ENCODE measurements around the gene USP30. TPM values are rescaled to one million over a fixed set of nuclear protein-coding genes. Genes with fewer than 3 reads are reported as not detected.

USP30 gene
- total and polyA plus RNA-seq, 4 donors, result 6.5 to 17.9 (median 8.0) TPM

DNA sequence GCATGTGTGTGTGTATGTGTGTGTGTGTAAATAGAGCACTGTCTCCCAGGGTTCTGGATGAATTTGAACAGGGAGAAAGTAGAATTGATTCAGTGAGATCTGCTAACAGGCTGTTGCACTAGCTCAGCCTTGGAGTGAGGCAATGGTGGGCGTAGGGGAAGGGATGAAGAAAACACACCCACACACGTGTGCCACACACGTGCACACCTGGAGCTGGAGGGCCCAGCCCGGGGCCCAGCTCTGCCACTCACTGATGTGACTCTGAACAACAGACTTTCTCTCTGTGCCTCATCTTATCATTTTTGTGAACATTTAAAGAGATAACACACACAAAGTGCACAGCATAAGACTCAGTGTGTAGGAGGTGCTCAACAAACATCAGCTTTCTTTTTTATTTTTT is 68.2 kb downstream of the USP30 start:
- DNase-seq, result no peak
- peaks cover 0 to 11% (median 3%) of the 10 kb centered on the region in 5 donors for H3K4me1 ChIP-seq (ENCODE audit: control insufficient read depth in 5 of 5, insufficient read depth in 5 of 5, low read length in 5 of 5)
- no peak overlapping the region for H3K9ac ChIP-seq (ENCODE audit: insufficient read depth in 1 of 2, low read length in 2 of 2)

DNA sequence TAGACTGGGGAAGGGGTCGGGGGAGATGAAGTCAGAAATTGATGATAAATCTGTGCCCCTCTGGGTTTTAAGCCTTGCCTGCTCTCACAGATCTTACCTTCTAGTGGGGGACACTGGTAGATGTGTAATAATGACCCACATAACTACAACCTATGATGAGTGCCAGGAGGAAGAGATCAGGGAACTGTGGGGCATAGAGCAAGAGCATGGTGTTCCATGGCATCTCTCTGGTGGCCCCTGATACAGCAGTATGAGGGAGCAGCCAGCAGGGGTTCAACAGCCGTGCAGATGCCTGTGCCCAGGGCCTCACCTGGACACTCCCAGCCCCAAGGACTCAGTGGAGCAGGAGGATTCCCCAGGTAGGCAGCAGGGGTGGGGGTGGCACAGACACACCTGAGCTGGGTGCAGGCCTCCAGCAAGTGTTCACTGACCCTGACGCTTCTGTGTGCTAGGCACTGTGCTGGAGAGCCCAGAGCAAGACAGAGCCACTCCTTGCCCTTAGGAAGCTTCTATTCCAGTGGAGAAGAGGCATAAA is 69.0 kb downstream of the USP30 start:
- H3K4me3 ChIP-seq, result no peak overlapping the region
- no peaks in the 10 kb centered on the region for H3K27me3 ChIP-seq (ENCODE audit: control insufficient read depth in 3 of 3, insufficient read depth in 3 of 3, low read length in 2 of 3)
- H3K9ac ChIP-seq (ENCODE audit: insufficient read depth in 1 of 2, low read length in 2 of 2), result no peak overlapping the region
- DNase-seq, result no peak
- peaks cover 0 to 8% (median 0%) of the 10 kb centered on the region in 5 donors for H3K4me1 ChIP-seq (ENCODE audit: control insufficient read depth in 5 of 5, insufficient read depth in 5 of 5, low read length in 5 of 5)
- H3K27ac ChIP-seq (ENCODE audit: low read depth in 1 of 2, low read length in 1 of 2), result no peak overlapping the region
- no peaks in the 10 kb centered on the region for H3K9me3 ChIP-seq (ENCODE audit: control insufficient read depth in 4 of 4, insufficient read depth in 3 of 4, low read length in 3 of 4)
- TF ChIP-seq, protein P1, sequence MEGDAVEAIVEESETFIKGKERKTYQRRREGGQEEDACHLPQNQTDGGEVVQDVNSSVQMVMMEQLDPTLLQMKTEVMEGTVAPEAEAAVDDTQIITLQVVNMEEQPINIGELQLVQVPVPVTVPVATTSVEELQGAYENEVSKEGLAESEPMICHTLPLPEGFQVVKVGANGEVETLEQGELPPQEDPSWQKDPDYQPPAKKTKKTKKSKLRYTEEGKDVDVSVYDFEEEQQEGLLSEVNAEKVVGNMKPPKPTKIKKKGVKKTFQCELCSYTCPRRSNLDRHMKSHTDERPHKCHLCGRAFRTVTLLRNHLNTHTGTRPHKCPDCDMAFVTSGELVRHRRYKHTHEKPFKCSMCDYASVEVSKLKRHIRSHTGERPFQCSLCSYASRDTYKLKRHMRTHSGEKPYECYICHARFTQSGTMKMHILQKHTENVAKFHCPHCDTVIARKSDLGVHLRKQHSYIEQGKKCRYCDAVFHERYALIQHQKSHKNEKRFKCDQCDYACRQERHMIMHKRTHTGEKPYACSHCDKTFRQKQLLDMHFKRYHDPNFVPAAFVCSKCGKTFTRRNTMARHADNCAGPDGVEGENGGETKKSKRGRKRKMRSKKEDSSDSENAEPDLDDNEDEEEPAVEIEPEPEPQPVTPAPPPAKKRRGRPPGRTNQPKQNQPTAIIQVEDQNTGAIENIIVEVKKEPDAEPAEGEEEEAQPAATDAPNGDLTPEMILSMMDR (IDR thresholded peaks at IDR 0.05; ENCODE audit: control extremely low read depth, extremely low read depth), result no peak
- WGBS, 2 donors, result 91 to 94% methylated on average over 3 of the region's 3 CpGs
- H3K36me3 ChIP-seq (ENCODE audit: control insufficient read depth in 4 of 4, insufficient read depth in 4 of 4, low read length in 4 of 4), result no peaks in the 10 kb centered on the region
- ATAC-seq (ENCODE audit: insufficient read depth, low FRiP score), result no peak

More for the DNA sequence above, 68.2 kb downstream of the USP30 start:
- TF ChIP-seq, protein P1 (IDR thresholded peaks at IDR 0.05; ENCODE audit: control extremely low read depth, extremely low read depth), result no peak
- no peaks in the 10 kb centered on the region for H3K27me3 ChIP-seq (ENCODE audit: control insufficient read depth in 3 of 3, insufficient read depth in 3 of 3, low read length in 2 of 3)
- no peaks in the 10 kb centered on the region for H3K36me3 ChIP-seq (ENCODE audit: control insufficient read depth in 4 of 4, insufficient read depth in 4 of 4, low read length in 4 of 4)
- no peaks in the 10 kb centered on the region for H3K9me3 ChIP-seq (ENCODE audit: control insufficient read depth in 4 of 4, insufficient read depth in 3 of 4, low read length in 3 of 4)
- no peak overlapping the region for H3K4me3 ChIP-seq
- no peak for ATAC-seq (ENCODE audit: insufficient read depth, low FRiP score)
- peak overlapping the region in 1 of 2 donors; percentile 35 for H3K27ac ChIP-seq (ENCODE audit: low read depth in 1 of 2, low read length in 1 of 2)
- WGBS, 2 donors, result 90 to 92% methylated on average over 4 of the region's 4 CpGs

DNA sequence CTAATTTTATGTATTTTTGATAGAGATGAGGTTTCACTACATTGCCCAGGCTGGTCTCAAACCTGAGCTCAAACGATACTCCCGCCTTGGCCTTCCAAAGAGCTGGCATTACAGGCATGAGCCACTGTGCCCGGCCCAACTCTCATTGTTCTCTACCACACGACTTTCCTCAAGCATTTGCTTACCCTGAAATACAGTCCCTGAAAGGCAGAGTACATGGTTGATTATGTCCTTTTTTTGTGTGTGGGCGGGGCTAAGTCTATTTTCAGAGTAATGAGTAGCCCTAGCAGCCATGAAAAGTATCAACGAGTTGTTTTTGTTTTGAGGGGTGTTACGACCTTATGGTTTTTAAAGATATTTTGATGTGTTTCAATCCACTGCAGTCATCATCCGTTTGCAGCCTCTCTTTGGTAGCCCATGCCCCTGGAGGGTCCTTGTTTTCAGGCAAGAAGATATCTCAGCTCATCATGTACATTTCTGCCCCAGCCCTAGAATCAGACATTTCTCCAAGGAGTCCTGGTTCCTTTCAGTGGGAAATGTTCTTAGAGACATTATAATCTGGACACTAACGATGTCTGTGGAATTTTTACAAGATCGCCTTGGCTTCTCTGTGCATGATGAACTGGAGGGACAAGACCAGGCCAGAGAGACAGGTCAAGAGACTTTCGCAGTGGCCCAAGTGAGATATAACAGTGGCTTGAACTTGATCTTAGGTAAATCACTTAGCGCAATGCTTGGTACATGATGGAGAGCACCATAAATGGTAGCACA is 72.7 kb downstream of the USP30 start:
- WGBS, 2 donors, result 88 to 92% methylated on average over 12 of the region's 12 CpGs
- no peak for DNase-seq
- H3K9ac ChIP-seq (ENCODE audit: insufficient read depth in 1 of 2, low read length in 2 of 2), result no peak overlapping the region

More for the DNA sequence above, 72.7 kb downstream of the USP30 start:
- Histone ChIP-seq H3K4me3 (no peak overlapping the region), H3K9me3 (ENCODE audit: control insufficient read depth in 4 of 4, insufficient read depth in 3 of 4, low read length in 3 of 4) (no peaks in the 10 kb centered on the region), H3K27me3 (ENCODE audit: control insufficient read depth in 3 of 3, insufficient read depth in 3 of 3, low read length in 2 of 3) (no peaks in the 10 kb centered on the region), H3K4me1 (ENCODE audit: control insufficient read depth in 5 of 5, insufficient read depth in 5 of 5, low read length in 5 of 5) (peaks cover 0 to 8% (median 3%) of the 10 kb centered on the region in 5 donors), H3K27ac (ENCODE audit: low read depth in 1 of 2, low read length in 1 of 2) (peak overlapping the region in 1 of 2 donors; percentile 83), H3K36me3 (ENCODE audit: control insufficient read depth in 4 of 4, insufficient read depth in 4 of 4, low read length in 4 of 4) (no peaks in the 10 kb centered on the region)
- no peak for ATAC-seq (ENCODE audit: insufficient read depth, low FRiP score)
- TF ChIP-seq, protein P1 (IDR thresholded peaks at IDR 0.05; ENCODE audit: control extremely low read depth, extremely low read depth), result no peak
